ENCODE data around the gene CFAP251. TPM values are rescaled to one million over a fixed set of nuclear protein-coding genes. Genes with fewer than 3 reads are reported as not detected.

The CFAP251 gene
- total and polyA plus RNA-seq, 2 of the 13 experiments (the other 11 are each of a cell fraction or from before 2014, with no cell fraction given) = 0.30 to 0.42 TPM

GRCh38 chr12:122023339-122024131 lies 105.1 kb downstream of the CFAP251 start (continued):
- TF ChIP-seq ZNF646 (CRISPR knock-in tag; IDR thresholded peaks at IDR 0.05) = no peak
- peak; percentile 14; the same call in 1 of the 2 replicates for TF ChIP-seq MEIS2 (CRISPR knock-in tag; IDR thresholded peaks at IDR 0.05)
- TF ChIP-seq HNRNPL (IDR thresholded peaks at IDR 0.05; ENCODE audit: low read depth, low read length) = peak; percentile 53; the same call in 1 of the 2 replicates
- no peak for TF ChIP-seq MEIS1 (CRISPR knock-in tag; IDR thresholded peaks at IDR 0.05; ENCODE audit: borderline replicate concordance)
- peak; percentile 52 for TF ChIP-seq ZNF770 (CRISPR knock-in tag; IDR thresholded peaks at IDR 0.05)
- TF ChIP-seq SMAD3 (CRISPR knock-in tag; IDR thresholded peaks at IDR 0.05) = peak; percentile 80; the same call in 1 of the 2 replicates
- TF ChIP-seq ZSCAN9 (CRISPR knock-in tag; IDR thresholded peaks at IDR 0.05; ENCODE audit: borderline replicate concordance) = peak; percentile 35; the same call in 1 of the 2 replicates
- TF ChIP-seq IRF9 (CRISPR knock-in tag; IDR thresholded peaks at IDR 0.05; ENCODE audit: borderline replicate concordance) = 0 out of 2 replicates have a peak, but pooled peaks have one; percentile 40
- TF ChIP-seq ZHX1 (CRISPR knock-in tag; IDR thresholded peaks at IDR 0.05; ENCODE audit: low read depth) = no peak
- no peak for TF ChIP-seq ZNF790 (CRISPR knock-in tag; IDR thresholded peaks at IDR 0.05; ENCODE audit: borderline replicate concordance)
- TF ChIP-seq RBAK (CRISPR knock-in tag; IDR thresholded peaks at IDR 0.05) = no peak
- TF ChIP-seq ZNF580 (CRISPR knock-in tag; IDR thresholded peaks at IDR 0.05; ENCODE audit: borderline replicate concordance, low read depth) = peak; percentile 50; the same call in 1 of the 2 replicates
- TF ChIP-seq ASH2L (IDR thresholded peaks at IDR 0.05; ENCODE audit: insufficient read length, low read depth, low read length) = peak; percentile 71
- TF ChIP-seq ZNF713 (CRISPR knock-in tag; IDR thresholded peaks at IDR 0.05) = no peak
- no peak for TF ChIP-seq ZNF616 (CRISPR knock-in tag; IDR thresholded peaks at IDR 0.05; ENCODE audit: low read depth)
